ENCODE results near the gene GALNT18.

GALNT18 gene

DNA sequence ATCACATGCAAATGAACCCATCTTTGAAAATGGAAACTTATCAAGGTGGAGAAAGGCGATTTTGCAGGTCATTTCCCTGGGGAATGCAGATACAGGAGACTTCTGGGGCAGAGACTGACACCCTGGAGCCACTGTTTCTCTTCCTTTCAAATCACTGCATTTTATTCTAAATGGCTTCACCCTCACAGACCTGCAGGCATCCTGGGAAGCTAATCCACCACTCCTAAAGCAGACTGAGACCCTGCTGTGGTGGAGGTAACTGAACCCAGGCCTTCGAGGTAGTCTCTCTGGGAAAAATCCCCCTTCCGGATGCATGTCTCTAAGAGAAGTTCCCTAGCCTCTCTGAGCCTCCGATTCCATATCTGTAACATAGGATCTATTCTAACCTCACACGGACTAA, 247.9 kb downstream of the GALNT18 start:
- Histone ChIP-seq H3K9me2 (replicated peaks; ENCODE audit: insufficient read depth, low read length) (no peaks in the 10 kb centered on the region), H4K20me1 (ENCODE audit: low read depth, low read length) (no peaks in the 10 kb centered on the region), H3F3A (ENCODE audit: insufficient read depth) (no peaks in the 10 kb centered on the region), H3K79me2 (ENCODE audit: insufficient read depth, low read length) (no peaks in the 10 kb centered on the region), H3K9ac (ENCODE audit: low read length) (no peak overlapping the region), H3K36me3 (ENCODE audit: low read length) (no peaks in the 10 kb centered on the region), H3K27ac (ENCODE audit: low read depth, low read length) (no peak overlapping the region), H3K9me3 (ENCODE audit: insufficient read depth, low read length) (no peaks in the 10 kb centered on the region), H3K4me2 (ENCODE audit: low read depth, low read length, poor library complexity, severe bottlenecking) (no peak overlapping the region), H3K4me3 (ENCODE audit: insufficient read depth, low read length, poor library complexity, severe bottlenecking) (no peak overlapping the region), H3K27me3 (ENCODE audit: low read length) (no peaks in the 10 kb centered on the region), H2AFZ (ENCODE audit: low read depth, low read length, severe bottlenecking) (no peak overlapping the region)
- TF ChIP-seq EZH2phosphoT487 (conservative IDR thresholded peaks at IDR 0.05; ENCODE audit: low read length), result no peak
- TF ChIP-seq, protein P1, sequence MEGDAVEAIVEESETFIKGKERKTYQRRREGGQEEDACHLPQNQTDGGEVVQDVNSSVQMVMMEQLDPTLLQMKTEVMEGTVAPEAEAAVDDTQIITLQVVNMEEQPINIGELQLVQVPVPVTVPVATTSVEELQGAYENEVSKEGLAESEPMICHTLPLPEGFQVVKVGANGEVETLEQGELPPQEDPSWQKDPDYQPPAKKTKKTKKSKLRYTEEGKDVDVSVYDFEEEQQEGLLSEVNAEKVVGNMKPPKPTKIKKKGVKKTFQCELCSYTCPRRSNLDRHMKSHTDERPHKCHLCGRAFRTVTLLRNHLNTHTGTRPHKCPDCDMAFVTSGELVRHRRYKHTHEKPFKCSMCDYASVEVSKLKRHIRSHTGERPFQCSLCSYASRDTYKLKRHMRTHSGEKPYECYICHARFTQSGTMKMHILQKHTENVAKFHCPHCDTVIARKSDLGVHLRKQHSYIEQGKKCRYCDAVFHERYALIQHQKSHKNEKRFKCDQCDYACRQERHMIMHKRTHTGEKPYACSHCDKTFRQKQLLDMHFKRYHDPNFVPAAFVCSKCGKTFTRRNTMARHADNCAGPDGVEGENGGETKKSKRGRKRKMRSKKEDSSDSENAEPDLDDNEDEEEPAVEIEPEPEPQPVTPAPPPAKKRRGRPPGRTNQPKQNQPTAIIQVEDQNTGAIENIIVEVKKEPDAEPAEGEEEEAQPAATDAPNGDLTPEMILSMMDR (IDR thresholded peaks at IDR 0.05; ENCODE audit: insufficient read depth, low read length, poor library complexity, severe bottlenecking), result no peak

DNA sequence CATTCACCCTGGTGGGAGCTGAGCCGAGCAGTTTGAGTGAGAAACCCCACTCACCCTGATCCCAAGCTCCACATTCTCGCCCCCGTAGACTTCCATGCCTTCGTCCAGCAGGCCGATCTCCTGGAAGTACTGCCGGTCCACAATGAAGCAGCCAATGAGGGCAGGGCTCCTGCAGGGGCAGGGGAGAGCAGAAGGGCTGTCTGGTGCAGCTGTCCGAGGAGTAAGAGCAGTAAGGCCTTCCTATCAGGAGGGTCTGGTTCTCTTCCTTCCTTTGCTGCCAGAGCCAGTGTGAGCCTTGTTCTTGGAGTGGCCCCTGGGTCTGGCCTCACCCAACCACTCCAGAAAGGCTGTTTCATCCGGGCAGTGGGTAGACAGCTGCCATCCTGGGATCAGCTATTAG, 249.3 kb downstream of the GALNT18 start:
- Histone ChIP-seq H3K27ac (ENCODE audit: low read depth, low read length) (no peak overlapping the region), H2AFZ (ENCODE audit: low read depth, low read length, severe bottlenecking) (no peak overlapping the region), H3K4me3 (ENCODE audit: insufficient read depth, low read length, poor library complexity, severe bottlenecking) (no peak overlapping the region), H3K9me2 (replicated peaks; ENCODE audit: insufficient read depth, low read length) (no peaks in the 10 kb centered on the region), H3F3A (ENCODE audit: insufficient read depth) (no peaks in the 10 kb centered on the region), H3K27me3 (ENCODE audit: low read length) (no peaks in the 10 kb centered on the region), H3K36me3 (ENCODE audit: low read length) (no peaks in the 10 kb centered on the region), H3K4me2 (ENCODE audit: low read depth, low read length, poor library complexity, severe bottlenecking) (no peak overlapping the region), H4K20me1 (ENCODE audit: low read depth, low read length) (no peaks in the 10 kb centered on the region), H3K9ac (ENCODE audit: low read length) (no peak overlapping the region), H3K79me2 (ENCODE audit: insufficient read depth, low read length) (no peaks in the 10 kb centered on the region), H3K9me3 (ENCODE audit: insufficient read depth, low read length) (no peaks in the 10 kb centered on the region)
- TF ChIP-seq, protein P1 (IDR thresholded peaks at IDR 0.05; ENCODE audit: insufficient read depth, low read length, poor library complexity, severe bottlenecking), result no peak
- no peak for TF ChIP-seq EZH2phosphoT487 (conservative IDR thresholded peaks at IDR 0.05; ENCODE audit: low read length)

DNA sequence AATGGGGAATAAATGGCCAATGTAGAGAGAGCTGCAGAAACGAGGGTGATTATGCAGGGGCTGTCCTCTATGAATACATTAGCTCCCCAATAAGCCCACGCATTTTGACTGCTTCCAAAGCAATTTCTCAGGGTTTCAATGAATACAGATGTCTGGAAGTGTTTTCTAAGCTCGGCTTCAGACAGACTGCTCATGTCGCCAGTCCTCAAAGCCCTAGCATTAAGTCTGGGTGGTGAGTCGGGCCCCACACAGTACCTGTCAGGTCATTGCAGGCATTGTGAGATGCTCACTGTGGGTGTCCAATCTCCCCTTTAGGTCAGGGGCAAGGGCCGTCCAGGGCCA, 250.9 kb downstream of the GALNT18 start:
- H2AFZ ChIP-seq (ENCODE audit: low read depth, low read length, severe bottlenecking), result no peak overlapping the region
- H3K9me3 ChIP-seq (ENCODE audit: insufficient read depth, low read length), result no peaks in the 10 kb centered on the region
- no peak overlapping the region for H3K4me2 ChIP-seq (ENCODE audit: low read depth, low read length, poor library complexity, severe bottlenecking)
- H3K9me2 ChIP-seq (replicated peaks; ENCODE audit: insufficient read depth, low read length), result no peaks in the 10 kb centered on the region
- H3K79me2 ChIP-seq (ENCODE audit: insufficient read depth, low read length), result no peaks in the 10 kb centered on the region
- no peak overlapping the region for H3K9ac ChIP-seq (ENCODE audit: low read length)
- H3F3A ChIP-seq (ENCODE audit: insufficient read depth), result no peaks in the 10 kb centered on the region
- H4K20me1 ChIP-seq (ENCODE audit: low read depth, low read length), result no peaks in the 10 kb centered on the region
- no peak overlapping the region for H3K27ac ChIP-seq (ENCODE audit: low read depth, low read length)
- no peak for TF ChIP-seq EZH2phosphoT487 (conservative IDR thresholded peaks at IDR 0.05; ENCODE audit: low read length)
- TF ChIP-seq, protein P1 (IDR thresholded peaks at IDR 0.05; ENCODE audit: insufficient read depth, low read length, poor library complexity, severe bottlenecking), result no peak
- no peaks in the 10 kb centered on the region for H3K27me3 ChIP-seq (ENCODE audit: low read length)
- no peaks in the 10 kb centered on the region for H3K36me3 ChIP-seq (ENCODE audit: low read length)
- no peak overlapping the region for H3K4me3 ChIP-seq (ENCODE audit: insufficient read depth, low read length, poor library complexity, severe bottlenecking)

Measured in SU-DHL-6 (cell line).